IPS-18c (cell line): ENCODE measurements around the gene COL17A1.

ENCODE experiments used
- H3K4me3 ChIP-seq: 2 replicates; pipeline ENCODE4 v1.7.0; 2013; ENCODE audit warnings: low read depth, mild to moderate bottlenecking, low read length, moderate library complexity; ENCODE audit not compliant: insufficient read depth
- H3K9me3 ChIP-seq: one replicate; pipeline ENCODE4 v1.6.1; 2013; ENCODE audit warnings: mild to moderate bottlenecking, low read length, moderate library complexity; ENCODE audit not compliant: control insufficient read depth, insufficient read depth

Gene COL17A1

GRCh38 chr10:104028823-104029520 lies 56.7 kb downstream of the COL17A1 start:
- no peak overlapping the region for H3K4me3 ChIP-seq
- H3K9me3 ChIP-seq, result no peaks in the 10 kb centered on the region

- no peak overlapping the region for H3K4me3 ChIP-seq
- no peaks in the 10 kb centered on the region for H3K9me3 ChIP-seq
Observed at GRCh38 chr10:104028146-104028545, 57.5 kb downstream of the COL17A1 start.

GRCh38 chr10:104026762-104027161 lies 58.9 kb downstream of the COL17A1 start:
- Histone ChIP-seq H3K4me3 (no peak overlapping the region), H3K9me3 (no peaks in the 10 kb centered on the region)

- Histone ChIP-seq H3K4me3 (no peak overlapping the region), H3K9me3 (no peaks in the 10 kb centered on the region)
Observed at GRCh38 chr10:104025524-104025923, 60.2 kb downstream of the COL17A1 start.

GRCh38 chr10:104022026-104022425 lies 63.7 kb downstream of the COL17A1 start:
- H3K4me3 ChIP-seq, result no peak overlapping the region
- H3K9me3 ChIP-seq, result no peaks in the 10 kb centered on the region

GRCh38 chr10:104021246-104021645 lies 64.4 kb downstream of the COL17A1 start:
- Histone ChIP-seq H3K4me3 (no peak overlapping the region), H3K9me3 (no peaks in the 10 kb centered on the region)

GRCh38 chr10:104020020-104020419 lies 65.7 kb downstream of the COL17A1 start:
- H3K9me3 ChIP-seq, result no peaks in the 10 kb centered on the region

GRCh38 chr10:104018471-104018870 lies 67.2 kb downstream of the COL17A1 start:
- Histone ChIP-seq H3K9me3 (no peaks in the 10 kb centered on the region), H3K4me3 (no peak overlapping the region)

More at GRCh38 chr10:104020020-104020419, 65.7 kb downstream of the COL17A1 start:
- no peak overlapping the region for H3K4me3 ChIP-seq

- no peak overlapping the region for H3K4me3 ChIP-seq
- H3K9me3 ChIP-seq, result no peaks in the 10 kb centered on the region
Observed at GRCh38 chr10:104016661-104017060, 69.0 kb downstream of the COL17A1 start.

GRCh38 chr10:104014176-104014575 lies 71.5 kb downstream of the COL17A1 start:
- Histone ChIP-seq H3K9me3 (no peaks in the 10 kb centered on the region), H3K4me3 (no peak overlapping the region)

GRCh38 chr10:104013489-104013888 lies 72.2 kb downstream of the COL17A1 start:
- no peak overlapping the region for H3K4me3 ChIP-seq
- H3K9me3 ChIP-seq, result no peaks in the 10 kb centered on the region

GRCh38 chr10:104011904-104012303 lies 73.8 kb downstream of the COL17A1 start:
- H3K4me3 ChIP-seq, result no peak overlapping the region
- no peaks in the 10 kb centered on the region for H3K9me3 ChIP-seq

- H3K4me3 ChIP-seq, result no peak overlapping the region
- no peaks in the 10 kb centered on the region for H3K9me3 ChIP-seq
Observed at GRCh38 chr10:104005172-104005863, 80.4 kb downstream of the COL17A1 start.

GRCh38 chr10:104002911-104003310 lies 82.8 kb downstream of the COL17A1 start:
- no peak overlapping the region for H3K4me3 ChIP-seq
- no peaks in the 10 kb centered on the region for H3K9me3 ChIP-seq

GRCh38 chr10:103998805-103999204 lies 86.9 kb downstream of the COL17A1 start:
- no peak overlapping the region for H3K4me3 ChIP-seq
- H3K9me3 ChIP-seq, result no peaks in the 10 kb centered on the region

GRCh38 chr10:103995134-103995533 lies 90.5 kb downstream of the COL17A1 start:
- no peaks in the 10 kb centered on the region for H3K9me3 ChIP-seq
- H3K4me3 ChIP-seq, result no peak overlapping the region

- H3K9me3 ChIP-seq, result no peaks in the 10 kb centered on the region
- no peak overlapping the region for H3K4me3 ChIP-seq
Observed at GRCh38 chr10:103991393-103992128, 94.1 kb downstream of the COL17A1 start.

- Histone ChIP-seq H3K9me3 (no peaks in the 10 kb centered on the region), H3K4me3 (no peak overlapping the region)
Observed at GRCh38 chr10:103990531-103990930, 95.1 kb downstream of the COL17A1 start.
